Left renal pelvis (tissue), 4 donors: ENCODE measurements around the gene SH3GL3. TPM values are rescaled to one million over a fixed set of nuclear protein-coding genes. Genes with fewer than 3 reads are reported as not detected.

Source experiments
- DNase-seq, 4 donors: peaks; one replicate each; pipeline ENCODE4 v3.0.0-alpha.2; 2013; ENCODE audit warnings: low read depth in 4 of 4, low spot score in 3 of 4
- polyA plus RNA-seq, 4 donors: library from polyadenylated mRNA; unstranded; fragments of 120-200 nt; gene quantifications; one replicate each; pipeline ENCODE4 v1.2.1, GENCODE V29; 2013; ENCODE audit not compliant: insufficient read length in 4 of 4

SH3GL3 gene, protein sequence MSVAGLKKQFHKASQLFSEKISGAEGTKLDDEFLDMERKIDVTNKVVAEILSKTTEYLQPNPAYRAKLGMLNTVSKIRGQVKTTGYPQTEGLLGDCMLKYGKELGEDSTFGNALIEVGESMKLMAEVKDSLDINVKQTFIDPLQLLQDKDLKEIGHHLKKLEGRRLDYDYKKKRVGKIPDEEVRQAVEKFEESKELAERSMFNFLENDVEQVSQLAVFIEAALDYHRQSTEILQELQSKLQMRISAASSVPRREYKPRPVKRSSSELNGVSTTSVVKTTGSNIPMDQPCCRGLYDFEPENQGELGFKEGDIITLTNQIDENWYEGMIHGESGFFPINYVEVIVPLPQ
- 10 to 100 TPM in 1 of 4 donors, 1 to 10 TPM in 3; 9.0 to 12.1 (median 9.5) TPM for polyA plus RNA-seq

DNA sequence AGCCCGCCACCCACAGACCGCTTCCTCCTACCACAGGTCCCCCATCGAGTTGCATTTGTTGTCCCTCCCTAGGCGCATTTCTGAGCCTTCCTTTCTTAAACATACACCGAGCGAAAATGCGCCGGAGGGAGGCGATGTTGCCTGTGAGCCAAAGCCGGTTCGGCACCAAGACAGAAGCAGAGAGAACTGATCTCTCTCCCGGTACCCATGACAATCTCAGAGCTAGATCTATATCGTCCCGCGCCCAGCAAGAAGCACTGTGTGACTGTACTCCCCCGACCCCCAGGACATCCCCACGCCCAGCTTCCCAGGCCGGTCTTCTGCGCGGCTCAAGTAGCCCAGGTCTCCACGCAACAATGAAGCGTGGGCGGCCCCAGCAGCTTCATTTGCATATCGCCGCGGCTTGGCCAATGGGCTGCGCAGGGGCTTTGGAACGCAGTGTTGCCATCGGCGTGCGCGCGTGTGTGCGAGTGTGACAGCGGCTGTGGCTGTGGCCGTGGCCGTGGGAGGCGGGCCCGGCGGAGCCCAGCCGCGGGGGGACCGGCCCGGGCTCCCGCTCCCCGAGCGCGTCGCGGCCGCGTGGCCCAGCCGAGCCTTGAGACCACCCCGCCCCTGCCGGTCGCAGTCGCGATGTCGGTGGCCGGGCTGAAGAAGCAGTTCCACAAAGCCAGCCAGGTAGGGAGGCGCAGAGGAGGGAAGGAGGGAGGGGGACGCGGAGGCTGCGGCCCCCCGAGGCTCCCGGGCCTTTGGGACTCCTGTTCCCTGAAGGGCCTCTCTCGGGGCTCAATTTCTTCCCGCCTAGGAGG is at the start of gene SH3GL3:
SH3GL3 (plus strand) TSS at position 438 of the 806 bp plus-strand sequence; CDS start at position 631, 193 bp downstream.
- peak in 3 of 4 donors; percentile 62 to 66 (median 65) for DNase-seq

DNA sequence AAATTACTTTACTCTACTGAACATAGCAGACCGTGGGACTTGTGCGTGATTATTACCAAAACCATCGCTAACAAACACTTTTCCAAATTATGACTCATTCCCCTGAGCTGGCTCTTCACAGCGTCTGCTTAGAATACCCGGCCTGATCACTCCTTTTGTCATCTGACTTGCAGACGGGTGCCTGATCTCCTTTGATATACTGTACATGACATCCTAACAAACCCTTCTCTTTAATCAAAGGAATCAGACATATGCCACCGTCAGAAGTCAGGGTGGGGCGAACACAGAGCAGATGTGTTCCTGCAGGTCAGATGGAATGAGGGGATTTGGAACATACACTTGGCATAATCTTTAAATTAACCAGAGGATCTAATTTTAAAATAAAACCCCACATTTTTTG is 48.5 kb upstream of the SH3GL3 start:
- DNase-seq, result no peak

DNA sequence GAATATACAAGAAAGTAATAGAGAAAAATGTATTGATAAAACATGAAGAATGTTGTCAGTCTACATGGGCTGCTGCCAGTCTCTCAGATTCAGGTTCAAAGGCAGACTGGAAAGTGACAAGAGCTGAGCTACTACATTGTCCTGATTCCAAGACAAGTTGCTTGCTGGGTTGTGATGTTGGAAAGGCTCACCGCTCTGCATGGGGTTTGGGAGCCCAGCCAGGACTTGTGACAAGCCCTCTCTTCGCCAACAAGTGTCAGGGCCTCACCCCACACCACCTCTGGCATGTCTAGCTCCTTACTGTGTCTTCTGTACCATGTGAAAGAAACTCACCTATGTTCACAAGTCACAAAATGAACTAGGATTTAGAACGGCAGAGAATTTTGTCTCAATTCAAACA is 43.0 kb upstream of the SH3GL3 start:
- DNase-seq, result no peak

DNA sequence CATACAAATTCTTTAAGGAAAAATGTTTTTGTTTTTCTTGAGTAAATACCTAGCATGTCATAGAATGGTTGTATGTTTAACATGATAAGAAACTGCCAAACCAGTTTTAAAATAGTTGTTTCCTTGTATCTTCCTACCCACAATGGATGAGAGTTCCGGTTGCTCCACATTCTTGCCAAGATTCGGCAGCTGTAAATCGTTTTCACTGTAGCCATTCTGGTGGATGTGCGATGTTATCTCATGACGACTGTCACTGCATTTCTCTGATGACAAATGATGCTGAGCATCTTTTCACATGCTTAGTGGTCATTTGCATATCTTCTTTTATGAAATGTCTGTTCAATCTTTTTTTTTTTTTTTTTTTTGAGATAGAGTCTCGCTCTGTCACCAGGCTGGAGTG is 36.6 kb upstream of the SH3GL3 start:
- DNase-seq, result no peak

DNA sequence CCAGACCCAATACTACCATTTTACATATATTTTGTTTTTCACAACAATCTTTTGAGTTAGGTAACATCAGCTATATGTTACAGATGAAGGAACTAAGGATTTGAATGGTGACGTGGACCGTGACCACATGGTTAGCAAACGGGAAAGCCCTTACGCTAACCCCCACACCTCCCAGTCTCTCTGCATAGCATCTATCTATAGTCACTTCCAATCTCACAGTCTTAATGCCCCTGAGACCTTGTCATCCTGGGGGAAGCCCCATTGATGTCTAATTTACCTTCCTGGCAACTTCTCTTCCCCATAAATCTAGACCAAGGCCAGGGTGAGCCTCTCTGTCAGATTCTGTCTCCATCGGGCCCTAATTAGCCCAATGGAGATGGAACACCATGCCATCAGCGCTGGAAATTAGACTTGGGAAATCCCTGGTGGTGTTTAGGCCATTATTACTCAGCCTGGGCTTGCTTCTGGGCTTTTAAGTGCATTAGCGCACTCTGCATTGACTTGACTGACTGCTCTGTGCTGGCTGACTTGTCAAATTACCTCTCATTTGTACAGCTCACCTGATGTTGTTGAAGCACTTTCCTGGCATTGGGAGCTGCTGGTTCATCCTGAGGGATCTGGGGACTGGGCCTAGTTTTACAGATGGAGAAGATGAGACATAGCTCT is 34.0 kb upstream of the SH3GL3 start:
- no peak for DNase-seq

DNA sequence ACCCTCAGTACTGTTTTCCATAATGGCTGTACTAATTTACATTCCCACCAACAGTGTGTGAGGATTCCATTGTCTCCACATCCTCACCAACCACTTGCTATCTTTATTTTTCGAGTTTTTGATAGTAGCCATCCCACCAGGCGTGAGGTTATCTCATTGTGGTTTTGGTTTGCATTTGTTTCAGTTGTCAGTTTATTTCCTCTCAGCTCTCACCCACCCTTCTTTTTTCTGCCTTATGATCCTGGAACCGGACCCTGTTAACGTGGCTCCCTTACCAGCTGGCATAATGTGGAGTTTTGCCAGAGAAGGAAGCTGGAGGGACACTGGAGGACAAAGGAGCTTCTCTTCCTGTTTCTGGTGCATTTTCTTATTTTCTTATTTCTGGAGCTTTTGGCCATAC is 25.1 kb upstream of the SH3GL3 start:
- no peak for DNase-seq

DNA sequence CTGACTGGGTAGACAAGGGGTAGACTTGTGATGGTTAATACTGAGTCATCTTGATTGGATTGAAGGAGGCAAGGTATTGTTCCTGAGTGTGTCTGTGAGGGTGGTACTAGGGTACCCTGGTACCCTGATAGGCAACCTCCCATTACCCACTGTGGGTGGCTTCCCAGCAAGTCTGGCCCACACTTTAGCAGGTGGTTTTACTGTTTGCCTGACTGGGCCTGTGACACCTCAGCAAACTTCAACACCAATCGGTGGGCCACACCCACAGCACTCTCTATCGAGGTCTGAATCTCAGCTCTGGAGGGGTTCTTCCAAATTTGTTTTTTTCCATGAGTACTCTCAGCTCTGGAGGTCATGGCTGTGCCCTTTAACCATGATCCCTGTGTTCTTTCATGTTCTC is 24.6 kb upstream of the SH3GL3 start:
- DNase-seq, result no peak

DNA sequence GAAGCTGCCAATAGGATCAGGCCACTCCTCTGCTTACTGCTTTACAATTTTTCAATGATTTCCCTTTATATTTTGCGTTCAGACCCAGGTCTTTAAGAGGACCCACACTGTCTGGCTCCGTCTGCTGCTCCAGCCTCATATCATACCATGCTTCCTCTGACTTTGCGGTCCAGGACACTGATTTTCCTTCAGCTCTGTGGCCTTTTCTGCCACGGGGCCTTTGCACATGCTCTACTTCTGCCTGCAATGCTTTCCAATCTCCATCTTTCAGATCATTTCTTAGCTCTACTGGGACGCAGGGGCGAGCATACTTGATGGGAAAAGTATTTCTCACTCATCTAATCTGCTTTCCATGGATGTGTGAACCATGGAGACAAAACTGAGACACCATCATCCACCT is 23.0 kb upstream of the SH3GL3 start:
- DNase-seq, result no peak

DNA sequence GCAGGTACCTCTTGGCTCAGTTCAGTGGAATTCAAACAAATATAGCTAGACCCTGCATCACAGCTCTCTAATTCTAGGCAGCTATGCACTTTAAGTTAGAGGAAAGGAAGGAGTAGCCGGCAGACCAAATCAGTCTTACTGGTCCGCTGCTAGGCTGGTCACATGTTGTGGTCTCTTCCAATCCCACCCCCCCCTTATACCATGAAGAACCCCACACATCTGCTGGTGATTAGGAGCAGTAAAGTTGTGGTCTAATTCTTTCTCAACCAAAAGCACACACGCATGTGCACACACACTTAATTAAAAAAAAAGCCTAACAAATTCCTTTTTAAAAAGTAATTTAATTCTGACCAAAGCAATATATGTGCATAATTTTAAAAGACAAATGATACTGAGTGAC is 16.7 kb upstream of the SH3GL3 start:
- no peak for DNase-seq

DNA sequence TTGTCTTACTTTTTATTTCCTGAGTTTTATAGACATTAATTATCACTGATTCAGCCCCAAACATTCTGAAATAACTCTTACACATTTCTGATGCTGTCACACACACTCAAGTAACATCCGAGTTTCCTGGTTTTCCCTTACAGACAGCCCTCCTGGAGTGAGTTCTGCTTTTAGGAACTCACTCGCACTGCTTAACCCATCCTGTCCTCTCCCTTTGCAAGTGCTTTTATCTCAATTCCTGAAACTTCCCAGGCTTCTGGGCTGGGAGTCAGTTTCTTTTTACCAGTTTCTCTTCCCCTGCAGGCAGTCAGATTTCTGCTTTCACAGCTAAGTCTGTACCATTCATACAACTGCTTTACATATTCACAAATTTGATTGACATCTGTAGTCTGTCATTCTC is 15.6 kb upstream of the SH3GL3 start:
- DNase-seq, result no peak

DNA sequence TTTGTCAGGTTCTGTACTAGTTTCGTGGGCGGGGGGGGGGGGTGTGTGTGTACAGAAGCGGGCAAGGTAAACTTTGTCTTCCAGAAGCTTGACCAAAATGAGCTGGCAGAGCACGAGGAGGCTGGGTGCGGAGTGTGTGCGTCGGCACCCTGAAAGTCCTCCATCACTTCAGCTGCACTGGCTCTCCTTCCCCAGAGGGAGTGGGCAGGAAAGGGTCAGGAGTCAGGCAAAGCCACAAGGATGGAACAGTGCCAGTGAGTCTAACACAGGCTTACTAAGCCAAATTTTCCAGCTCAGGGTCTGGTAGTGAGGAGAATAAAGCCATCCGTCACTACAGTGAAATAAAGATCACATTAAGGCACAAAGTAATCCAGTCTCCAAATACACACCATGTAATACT is 11.9 kb upstream of the SH3GL3 start:
- no peak for DNase-seq

DNA sequence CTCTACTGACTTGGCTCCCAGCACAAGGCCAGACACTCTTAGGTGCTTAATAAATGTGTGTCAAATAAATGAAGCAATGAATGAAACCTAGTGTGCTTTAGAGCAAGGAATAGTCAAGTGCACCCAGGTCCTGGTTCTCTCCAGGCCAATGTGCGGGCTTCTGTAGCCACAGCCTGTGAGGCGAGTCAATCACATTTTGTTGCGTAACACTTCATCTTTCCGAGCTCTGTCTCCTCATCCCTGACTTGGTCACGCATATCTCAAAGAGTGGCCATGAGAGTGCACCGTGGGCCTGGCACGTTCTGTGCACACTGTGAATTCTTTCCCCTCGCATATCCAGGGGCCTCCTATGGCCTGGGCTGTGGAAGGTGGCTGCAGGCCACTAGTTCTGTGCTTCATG is 11.4 kb upstream of the SH3GL3 start:
- DNase-seq, result no peak

DNA sequence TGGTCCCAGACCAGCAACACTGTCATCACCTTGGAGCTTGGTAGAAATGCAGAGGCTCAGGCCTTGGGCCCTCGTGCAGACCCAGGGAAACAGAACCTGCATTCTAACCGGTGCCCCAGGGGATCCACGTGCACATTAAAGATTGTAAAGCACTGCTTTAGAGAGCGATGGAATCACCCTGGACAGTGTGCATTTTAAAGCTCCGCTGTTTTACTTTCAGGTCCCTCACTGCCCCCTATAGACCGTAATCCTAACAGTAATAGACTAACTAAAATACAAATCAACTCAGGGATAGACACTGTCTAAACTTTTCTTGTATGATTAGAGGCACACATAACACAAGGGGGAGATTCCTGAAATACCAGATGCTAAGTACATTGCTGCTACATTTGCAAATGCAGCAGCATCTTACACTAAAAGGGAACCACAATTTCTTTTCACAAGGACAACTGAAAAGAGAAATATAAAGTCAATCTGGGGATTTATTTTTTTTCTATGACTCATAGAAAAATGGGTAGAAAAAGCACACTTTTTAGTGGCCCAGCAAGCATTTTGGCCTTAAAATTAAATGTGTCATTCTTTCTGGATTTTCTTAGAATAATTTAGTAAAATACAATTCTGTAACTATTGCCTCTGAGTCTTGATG is 10.5 kb upstream of the SH3GL3 start:
- peak in 1 of 4 donors; percentile 48 for DNase-seq

DNA sequence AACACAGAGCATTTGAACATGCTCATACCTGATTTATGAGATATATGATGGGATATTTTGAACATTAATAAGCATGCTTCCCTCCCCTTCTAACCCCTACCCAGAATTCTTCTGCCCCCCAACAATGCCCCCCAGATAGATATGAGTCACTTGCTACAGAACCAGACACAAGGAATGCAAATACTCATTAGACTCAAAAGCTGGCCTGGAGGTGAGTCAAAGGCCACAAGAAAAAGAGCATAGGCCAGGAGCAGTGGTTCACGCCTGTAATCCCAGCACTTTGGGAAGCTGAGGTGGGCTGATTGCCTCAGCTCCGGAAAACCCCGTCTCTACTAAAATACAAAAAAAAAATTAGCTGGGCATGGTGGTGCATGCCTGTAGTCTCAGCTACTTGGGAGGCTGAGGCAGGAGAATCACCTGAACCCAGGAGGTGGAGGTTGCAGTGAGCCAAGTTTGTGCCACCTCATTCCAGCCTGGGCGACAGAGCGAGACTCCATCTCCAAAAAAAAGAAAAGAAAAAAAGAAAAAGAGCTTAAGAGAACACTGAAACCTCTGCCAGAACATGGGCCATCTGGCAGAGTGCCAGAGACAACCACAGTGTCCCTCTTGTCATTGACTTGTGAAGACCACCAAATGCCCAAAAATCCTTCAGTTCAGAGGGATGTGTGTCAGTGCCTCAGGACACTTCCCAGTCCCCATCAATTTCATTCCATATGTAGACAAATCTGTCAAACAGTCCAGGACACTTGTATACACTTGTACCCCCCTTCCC is 3.9 kb upstream of the SH3GL3 start:
- DNase-seq, result no peak

DNA sequence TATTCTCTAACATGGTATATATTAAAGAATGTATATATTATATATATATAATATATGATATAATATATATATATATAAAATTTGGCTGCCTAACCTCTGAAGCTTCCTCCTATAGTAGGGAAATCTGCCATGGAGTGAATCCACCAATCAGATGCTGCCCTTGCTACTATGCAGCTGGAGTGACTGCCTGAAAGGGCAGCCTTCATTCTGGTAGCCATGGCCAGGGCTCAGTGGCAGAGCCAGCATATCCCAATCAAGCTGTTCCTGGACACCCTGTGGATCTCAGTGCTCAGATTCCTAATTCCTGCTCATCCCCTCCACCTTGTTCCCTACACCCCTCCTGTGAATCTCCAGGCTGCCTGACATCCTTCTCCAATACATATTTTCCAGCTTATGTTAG is 2.2 kb upstream of the SH3GL3 start:
- DNase-seq, result no peak

DNA sequence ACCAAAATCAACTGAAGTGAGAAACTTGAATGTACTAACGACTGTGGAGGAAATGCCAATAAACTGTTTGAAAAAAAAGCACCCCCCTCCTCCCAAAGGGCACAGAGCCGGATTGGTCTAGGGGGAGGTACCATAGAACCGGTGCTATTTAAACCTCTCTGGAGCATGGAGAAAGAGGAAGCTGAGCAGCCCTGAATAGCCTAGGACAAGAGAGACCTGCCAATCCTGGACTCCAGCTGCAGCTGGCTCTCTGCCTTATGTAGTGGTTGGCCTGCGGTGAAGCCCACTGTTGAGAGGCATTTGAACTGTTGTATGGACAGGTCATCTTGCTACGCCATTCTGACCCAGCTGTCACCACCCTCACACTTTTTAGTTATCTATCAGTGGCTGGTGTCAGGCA is 1.5 kb upstream of the SH3GL3 start:
- no peak for DNase-seq

DNA sequence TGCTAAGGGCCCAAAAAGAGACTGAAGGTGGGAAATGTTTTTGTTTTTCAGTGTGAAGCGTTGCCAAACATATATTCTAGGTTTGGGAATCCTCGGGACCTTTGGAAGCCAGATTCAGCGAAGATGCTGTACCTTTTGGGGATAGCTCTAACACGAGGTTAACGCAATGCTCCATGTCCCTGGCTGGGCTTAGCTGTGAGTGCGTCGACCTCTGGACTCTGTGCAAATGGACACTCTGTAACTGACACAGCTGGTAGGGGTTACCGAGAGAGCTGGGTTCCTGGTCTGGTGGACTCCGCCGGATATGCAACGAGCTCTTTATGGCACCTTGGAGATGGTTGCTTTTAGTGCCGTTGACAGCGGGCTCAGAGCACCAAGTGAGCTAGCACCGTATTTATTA is 724 bp upstream of the SH3GL3 start:
- DNase-seq, result no peak

DNA sequence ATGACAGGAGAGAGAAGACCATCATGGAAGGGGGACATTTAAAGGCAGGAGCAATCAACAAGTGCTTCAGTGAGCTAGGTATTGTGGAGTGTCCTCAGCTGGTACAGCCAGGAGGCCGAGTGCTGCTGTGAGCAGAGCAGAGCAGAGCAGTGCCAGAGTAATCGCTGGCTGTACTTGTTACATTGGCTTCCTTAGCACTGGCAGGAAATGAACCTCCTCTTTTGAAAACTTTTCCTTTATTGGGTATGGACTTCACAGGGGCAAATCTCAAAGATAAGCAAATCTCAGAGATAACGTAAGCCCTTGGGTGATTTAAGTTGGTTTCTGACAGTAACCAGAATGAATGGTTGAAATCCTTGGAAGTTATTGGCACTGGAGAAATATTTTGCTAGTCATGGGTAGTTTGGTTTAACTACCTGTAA is 2.1 kb downstream of the SH3GL3 start:
- no peak for DNase-seq

DNA sequence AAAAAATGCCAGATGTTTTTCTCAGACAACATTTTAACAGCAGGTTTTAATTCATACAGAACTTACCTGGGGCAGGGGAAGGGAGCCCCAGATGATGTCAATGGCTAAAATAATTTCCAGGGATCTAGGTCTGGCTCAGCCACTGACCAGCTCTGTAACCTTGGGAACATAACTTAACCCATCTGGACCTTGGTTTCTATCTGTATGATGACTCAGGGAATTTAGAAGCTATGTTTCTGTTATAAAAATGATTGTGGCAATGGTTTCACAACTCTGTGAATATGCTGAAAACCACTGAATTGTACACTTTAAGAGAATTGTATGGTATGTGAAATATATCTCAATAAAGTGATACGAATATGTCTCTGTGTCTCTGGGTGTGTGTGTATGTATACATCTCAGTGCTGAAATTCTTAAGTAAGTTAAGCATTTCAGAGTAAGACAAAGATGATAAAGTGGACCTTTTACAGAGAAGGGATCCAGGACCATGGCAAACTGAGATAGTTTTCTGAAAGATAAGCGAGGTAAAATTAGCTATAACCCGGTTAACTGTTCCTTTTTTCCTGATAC is 2.9 kb downstream of the SH3GL3 start:
- no peak for DNase-seq

DNA sequence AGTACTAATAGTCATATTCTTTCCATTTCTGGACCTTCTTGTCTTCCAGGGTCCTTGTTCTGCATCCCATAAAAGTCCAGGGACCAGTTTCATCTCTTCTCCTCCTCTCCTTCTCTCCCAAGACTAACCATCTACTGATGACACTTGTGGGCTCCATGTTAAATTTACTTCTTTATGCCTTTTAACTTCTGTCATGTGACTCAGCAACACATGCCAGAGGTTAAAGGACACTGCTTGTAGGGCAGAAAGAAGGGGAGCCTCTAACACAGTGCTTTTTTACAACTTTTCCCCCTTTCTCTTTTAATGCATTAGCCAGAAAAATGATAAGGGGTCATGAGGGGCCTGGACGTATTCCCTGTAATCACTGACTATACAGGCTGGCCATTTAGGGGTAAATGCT is 10.0 kb downstream of the SH3GL3 start:
- no peak for DNase-seq
